Stomach (tissue), 9 donors: Measurements from ENCODE around the gene FBXW8. TPM values are rescaled to one million over a fixed set of nuclear protein-coding genes. Genes with fewer than 3 reads are reported as not detected.

Experiments
- DNase-seq, 2 donors: peaks; one replicate each; pipeline versions ENCODE4 v3.0.0 to v3.0.0-alpha.2; 2013 to 2019
- H3K27ac ChIP-seq, 5 donors: fragments of 200-600 bp in 4 of 5; sonication (generic) in 4 of 5; one replicate each; pipeline ENCODE4 v1.5.1; 2013 to 2019; ENCODE audit warnings: mild to moderate bottlenecking in 1 of 5, moderate library complexity in 1 of 5
- H3K27me3 ChIP-seq, 3 donors: fragments of 200-600 bp; sonication (generic); one replicate each; pipeline ENCODE4 v1.5.1; 2017 to 2019; ENCODE audit warnings: mixed run types in 1 of 3
- H3K36me3 ChIP-seq, 4 donors: fragments of 200-600 bp; sonication (generic); 1 replicate in 3 of 4; 2 replicates in 1 of 4; pipeline ENCODE4 v1.5.1; 2016 to 2019
- H3K4me1 ChIP-seq, 4 donors: fragments of 200-600 bp; sonication (generic); one replicate each; pipeline ENCODE4 v1.5.1; 2016 to 2019
- H3K4me3 ChIP-seq, 4 donors: fragments of 200-600 bp; sonication (generic) in 3 of 4; one replicate each; pipeline ENCODE4 v1.5.1; 2016 to 2019; ENCODE audit warnings: mild to moderate bottlenecking in 1 of 4
- H3K9me3 ChIP-seq, 4 donors: fragments of 200-600 bp; sonication (generic); one replicate each; pipeline ENCODE4 v1.5.1; 2016 to 2019
- EP300 ChIP-seq: sonication (generic); formaldehyde crosslinking; IDR thresholded peaks from one replicate; pipeline ENCODE4 v1.6.1; 2017; ENCODE audit warnings: antibody characterized with exemption
- POLR2A ChIP-seq, 4 donors: fragments of 450-650 bp; IDR thresholded peaks; one replicate each; pipeline ENCODE4 v1.6.1; 2016; ENCODE audit warnings: antibody characterized with exemption in 4 of 4, control low read depth in 2 of 4, mild to moderate bottlenecking in 1 of 4, moderate library complexity in 1 of 4
- POLR2AphosphoS5 ChIP-seq, 3 donors: sonication (generic); formaldehyde crosslinking; IDR thresholded peaks; one replicate each; pipeline ENCODE4 v1.6.1; 2016; ENCODE audit warnings: antibody characterized with exemption in 3 of 3
- WGBS, 5 donors: extraction: QIAGEN DNeasy Blood & Tissue Kit in 3 of 5; methylation state at CpG; one replicate each; pipeline versions ENCODE4 v1.1.5 to v1.1.7; 2013 to 2018; 5-methylcytosine and 5-hydroxymethylcytosine counted together
- intact Hi-C: fragments of 100-400 bp; cut with DNase I; formaldehyde crosslinking; loops from one replicate; pipeline ENCODE4 v1.15.1; 2023; ENCODE audit warnings: low total_unique reads
- polyA plus RNA-seq, 3 donors: library from polyadenylated mRNA; stranded (reverse); fragments of 200-250 nt; gene quantifications; one replicate each; pipeline ENCODE4 v1.2.3, GENCODE V29; 2013
- total RNA-seq, 5 donors: library from RNA; depleted of rRNA; stranded (reverse); fragments of >200 nt; gene quantifications; one replicate each; pipeline versions ENCODE4 v1.1.0 to v1.2.3, GENCODE V29; 2014 to 2016
- TF ChIP-seq, protein P1 (sequence below), 7 experiments: fragments of 450-650 bp in 4 of 7; fragments of 200-600 bp in 3 of 7; sonication (generic) in 3 of 7; IDR thresholded peaks; one replicate each; pipeline ENCODE4 v1.5.1; 2016 to 2019; ENCODE audit warnings: antibody characterized with exemption in 7 of 7, control low read depth in 2 of 7, mild to moderate bottlenecking in 1 of 7
- donor health status: healthy with polysubstance abuse.
- donor health status: Bipolar disorder and iron deficiency.
- donor health status: healthy.

The FBXW8 gene
- total and polyA plus RNA-seq, 8 donors = 3.2 to 28.7 (median 6.7) TPM

DNA sequence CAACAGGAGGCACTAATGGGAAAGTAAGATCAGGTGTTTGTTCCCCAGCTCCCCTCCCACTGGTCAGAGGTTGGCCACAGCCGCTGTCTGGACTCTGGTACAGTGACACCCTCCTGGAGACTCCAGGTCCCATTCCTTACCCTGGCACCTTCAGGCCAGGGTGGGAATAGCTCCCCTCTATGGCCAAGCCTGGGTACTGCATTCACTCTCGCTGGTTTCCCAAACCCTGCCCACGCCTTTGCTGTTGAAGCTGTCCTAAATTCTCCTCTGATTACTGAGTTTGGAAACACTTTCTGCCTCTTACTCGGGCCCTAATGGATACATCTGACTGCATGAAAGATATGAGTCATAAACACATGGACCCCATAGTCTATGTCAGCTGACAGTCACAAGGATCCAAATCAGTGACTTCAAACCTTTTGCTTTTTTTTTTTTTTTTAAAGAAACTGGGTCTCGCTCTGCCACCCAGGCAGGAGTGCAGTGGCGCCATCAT is 47.4 kb upstream of the FBXW8 start:
- peaks cover 0 to 20% (median 4%) of the 10 kb centered on the region in 4 donors for H3K4me1 ChIP-seq
- no peak overlapping the region for H3K4me3 ChIP-seq
- H3K36me3 ChIP-seq = no peaks in the 10 kb centered on the region
- intact Hi-C loops = no loop called here
- H3K9me3 ChIP-seq = no peaks in the 10 kb centered on the region
- H3K27me3 ChIP-seq = peaks cover 0 to 29% (median 0%) of the 10 kb centered on the region in 3 donors
- TF ChIP-seq, protein P1, sequence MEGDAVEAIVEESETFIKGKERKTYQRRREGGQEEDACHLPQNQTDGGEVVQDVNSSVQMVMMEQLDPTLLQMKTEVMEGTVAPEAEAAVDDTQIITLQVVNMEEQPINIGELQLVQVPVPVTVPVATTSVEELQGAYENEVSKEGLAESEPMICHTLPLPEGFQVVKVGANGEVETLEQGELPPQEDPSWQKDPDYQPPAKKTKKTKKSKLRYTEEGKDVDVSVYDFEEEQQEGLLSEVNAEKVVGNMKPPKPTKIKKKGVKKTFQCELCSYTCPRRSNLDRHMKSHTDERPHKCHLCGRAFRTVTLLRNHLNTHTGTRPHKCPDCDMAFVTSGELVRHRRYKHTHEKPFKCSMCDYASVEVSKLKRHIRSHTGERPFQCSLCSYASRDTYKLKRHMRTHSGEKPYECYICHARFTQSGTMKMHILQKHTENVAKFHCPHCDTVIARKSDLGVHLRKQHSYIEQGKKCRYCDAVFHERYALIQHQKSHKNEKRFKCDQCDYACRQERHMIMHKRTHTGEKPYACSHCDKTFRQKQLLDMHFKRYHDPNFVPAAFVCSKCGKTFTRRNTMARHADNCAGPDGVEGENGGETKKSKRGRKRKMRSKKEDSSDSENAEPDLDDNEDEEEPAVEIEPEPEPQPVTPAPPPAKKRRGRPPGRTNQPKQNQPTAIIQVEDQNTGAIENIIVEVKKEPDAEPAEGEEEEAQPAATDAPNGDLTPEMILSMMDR (IDR thresholded peaks at IDR 0.05) = peak in 1 of 7 experiments; percentile 18
- no peak for TF ChIP-seq POLR2A (IDR thresholded peaks at IDR 0.05)
- no peak for DNase-seq
- H3K27ac ChIP-seq = no peak overlapping the region
- WGBS, 5 donors = 43 to 52% (median 48%) methylated on average over 6 of the region's 6 CpGs

DNA sequence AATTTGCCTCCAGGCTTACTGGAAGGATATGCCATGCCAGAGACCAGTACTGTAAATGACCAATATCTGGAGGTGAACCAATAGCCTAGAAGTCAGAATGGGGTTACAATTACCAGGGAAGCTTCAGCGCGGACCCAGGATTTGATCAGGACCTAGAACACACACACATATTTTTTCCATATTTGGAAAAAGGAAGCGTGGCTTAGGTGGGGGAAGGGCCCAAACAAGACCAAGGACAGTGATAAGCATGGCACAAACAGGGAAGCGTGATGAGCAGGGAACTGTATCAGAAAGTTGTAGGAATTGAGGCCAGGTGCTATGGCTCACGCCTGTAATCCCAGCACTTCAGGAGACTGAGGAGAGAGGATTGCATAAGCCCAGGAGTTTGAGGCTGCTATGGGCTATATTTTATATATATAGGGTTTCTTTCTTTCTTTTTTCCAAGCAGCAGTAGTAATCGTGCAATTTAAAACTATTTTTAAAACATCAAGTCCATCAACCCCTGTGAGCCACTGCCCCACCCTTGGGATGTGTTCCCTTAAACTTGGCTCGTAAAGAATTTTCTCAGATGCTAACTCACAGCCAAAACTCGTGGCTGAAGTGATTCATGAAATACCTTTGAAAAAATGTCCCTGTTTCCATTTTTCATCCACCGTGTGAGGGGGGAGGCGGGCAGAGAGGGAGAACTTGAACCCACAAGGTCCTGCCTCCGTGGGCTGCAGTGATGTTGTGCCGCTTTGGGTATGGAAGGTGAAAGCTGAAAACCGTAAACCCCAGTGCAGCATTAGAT is 46.2 kb upstream of the FBXW8 start:
- Histone ChIP-seq H3K9me3 (no peaks in the 10 kb centered on the region), H3K36me3 (no peaks in the 10 kb centered on the region), H3K27ac (no peak overlapping the region), H3K27me3 (peaks cover 0 to 20% (median 0%) of the 10 kb centered on the region in 3 donors), H3K4me1 (peaks cover 0 to 17% (median 4%) of the 10 kb centered on the region in 4 donors), H3K4me3 (no peak overlapping the region)
- TF ChIP-seq, protein P1 (IDR thresholded peaks at IDR 0.05) = no peak
- TF ChIP-seq POLR2AphosphoS5 (IDR thresholded peaks at IDR 0.05) = no peak
- no peak for TF ChIP-seq POLR2A (IDR thresholded peaks at IDR 0.05)
- no peak for TF ChIP-seq EP300
- 62 to 75% (median 71%) methylated on average over 13 of the region's 13 CpGs for WGBS, 5 donors
- intact Hi-C loops = no loop called here
- no peak for DNase-seq

DNA sequence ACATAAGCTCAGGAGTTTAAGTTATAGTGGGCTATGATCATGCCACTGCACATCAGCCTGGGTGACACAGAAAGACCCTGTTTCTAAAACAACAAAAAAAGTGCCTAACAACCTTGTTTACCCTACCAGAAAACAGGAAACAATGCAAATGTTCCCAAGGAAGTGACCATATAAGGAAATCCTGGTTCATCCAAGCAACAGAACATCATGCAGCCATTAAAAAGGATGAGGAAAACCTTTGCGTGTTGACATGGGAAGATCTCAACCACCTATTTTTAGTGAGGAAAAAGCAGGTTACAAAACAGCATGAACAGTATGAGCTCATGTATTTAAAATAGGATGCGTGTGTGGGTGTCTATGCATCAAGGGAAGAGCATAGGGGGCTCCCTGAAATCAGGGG is 43.2 kb upstream of the FBXW8 start:
- 83 to 99% (median 90%) methylated on average over 2 of the region's 2 CpGs for whole genome bisulfite sequencing, 5 donors
- Histone ChIP-seq H3K9me3 (no peaks in the 10 kb centered on the region), H3K36me3 (no peaks in the 10 kb centered on the region), H3K27ac (no peak overlapping the region), H3K27me3 (peaks cover 0 to 16% (median 0%) of the 10 kb centered on the region in 3 donors), H3K4me1 (no peaks in the 10 kb centered on the region), H3K4me3 (no peak overlapping the region)
- intact Hi-C loops = no loop called here
- TF ChIP-seq POLR2A (IDR thresholded peaks at IDR 0.05) = no peak
- TF ChIP-seq POLR2AphosphoS5 (IDR thresholded peaks at IDR 0.05) = no peak
- no peak for DNase-seq

DNA sequence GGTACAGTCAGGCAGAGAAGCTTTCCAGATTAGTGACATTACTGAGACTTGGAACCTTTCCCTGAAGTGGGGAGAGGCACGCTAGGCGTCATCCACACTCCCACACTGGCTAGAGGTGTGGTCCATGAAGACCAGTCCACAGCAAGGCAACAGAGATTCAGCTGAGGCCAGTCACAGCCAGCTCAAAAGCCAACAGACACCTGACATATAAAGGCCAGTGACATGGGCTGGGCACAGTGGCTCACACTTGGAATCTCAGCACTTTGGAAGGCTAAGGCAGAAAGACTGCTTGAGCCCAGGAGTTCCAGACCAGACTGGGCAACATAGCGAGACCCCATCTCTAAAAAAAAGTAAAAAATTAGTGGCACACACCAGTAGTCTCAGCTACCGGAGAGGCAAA is 40.4 kb upstream of the FBXW8 start:
- WGBS, 5 donors = 65 to 81% (median 71%) methylated on average over 4 of the region's 4 CpGs
- no peaks in the 10 kb centered on the region for H3K36me3 ChIP-seq
- H3K4me1 ChIP-seq = no peaks in the 10 kb centered on the region
- peaks cover 0 to 27% (median 0%) of the 10 kb centered on the region in 3 donors for H3K27me3 ChIP-seq
- TF ChIP-seq EP300 (no peak), POLR2A (IDR thresholded peaks at IDR 0.05) (no peak), POLR2AphosphoS5 (IDR thresholded peaks at IDR 0.05) (no peak)
- TF ChIP-seq, protein P1 (IDR thresholded peaks at IDR 0.05) = no peak
- intact Hi-C loops = no loop called here
- no peak overlapping the region for H3K27ac ChIP-seq
- H3K4me3 ChIP-seq = no peak overlapping the region
- H3K9me3 ChIP-seq = peaks cover 4 to 14% (median 11%) of the 10 kb centered on the region in 4 donors
- DNase-seq = no peak
